H1 (cell line): ENCODE measurements around the gene BUD23. TPM values are rescaled to one million over a fixed set of nuclear protein-coding genes. Genes with fewer than 3 reads are reported as not detected.
A peak's percentile ranks its signal among the peaks of the same experiment; 100 is the strongest.

Experiments used
- CTCF ChIA-PET: fragments of 300-600 bp; sonication (Branson Sonifier 250); formaldehyde crosslinking; loops from one replicate; lab custom pipeline; 2021; ENCODE audit not compliant: partially characterized antibody; lab: Charles Lee
- POLR2A ChIA-PET: fragments of 300-600 bp; sonication (Branson Sonifier 250); formaldehyde crosslinking; loops from one replicate; lab custom pipeline; 2021; ENCODE audit warnings: inconsistent platforms; ENCODE audit not compliant: partially characterized antibody; lab: Charles Lee
- DNase-seq, 2 experiments: peaks; one replicate each; pipeline versions ENCODE4 v3.0.0 to v3.0.0-alpha.2; 2010 to 2022; ENCODE audit warnings: low spot score in 2 of 2, low read depth in 1 of 2, mixed read lengths in 1 of 2
- FAIRE-seq: peaks from 2 replicates; lab custom pipeline; 2011; peaks lifted over from hg19 to GRCh38; lab: Jason Lieb, UNC
- H2AFZ ChIP-seq: 2 replicates; pipeline ENCODE4 v1.8.1; 2012; ENCODE audit warnings: low read length, inconsistent platforms
- H2AK5ac ChIP-seq: 2 replicates; pipeline ENCODE4 v1.6.1; 2013; ENCODE audit warnings: low read depth, low read length
- H2BK120ac ChIP-seq: replicated peaks from 2 replicates; pipeline ENCODE3; 2013; ENCODE audit warnings: low read depth, low read length, inconsistent platforms
- H2BK12ac ChIP-seq: 2 replicates; pipeline ENCODE4 v1.6.1; 2013; ENCODE audit warnings: low read depth, low read length
- H2BK15ac ChIP-seq: 2 replicates; pipeline ENCODE4 v1.6.1; 2013; ENCODE audit warnings: low read length
- H2BK20ac ChIP-seq: 2 replicates; pipeline ENCODE4 v1.6.1; 2013; ENCODE audit warnings: low read length
- H2BK5ac ChIP-seq: 2 replicates; pipeline ENCODE4 v1.6.1; 2013; ENCODE audit warnings: low read depth, low read length
- H3K14ac ChIP-seq: 2 replicates; pipeline ENCODE4 v1.6.1; 2013; ENCODE audit warnings: inconsistent platforms; ENCODE audit not compliant: insufficient read length
- H3K18ac ChIP-seq: 2 replicates; pipeline ENCODE4 v1.6.1; 2013; ENCODE audit warnings: low read length; ENCODE audit errors: extremely low read depth
- H3K23ac ChIP-seq: 2 replicates; pipeline ENCODE4 v1.6.1; 2013; ENCODE audit warnings: inconsistent platforms; ENCODE audit not compliant: insufficient read length
- H3K23me2 ChIP-seq: 2 replicates; pipeline ENCODE4 v1.6.1; 2013; ENCODE audit warnings: low read depth, low read length
- H3K27ac ChIP-seq: 2 replicates; pipeline ENCODE4 v1.6.1; 2011; ENCODE audit warnings: low read depth, low read length, inconsistent platforms
- H3K27me3 ChIP-seq, 4 experiments: replicated peaks in 1 of 4; 1 replicate in 1 of 4; 2 replicates in 3 of 4; pipeline versions ENCODE4 v1.6.1 to v1.8.1; 2011 to 2013; ENCODE audit warnings: low read length in 3 of 4, mild to moderate bottlenecking in 3 of 4, inconsistent platforms in 2 of 4, mixed read lengths in 2 of 4, moderate library complexity in 1 of 4; ENCODE audit not compliant: control insufficient read depth in 3 of 4, insufficient read depth in 3 of 4; ENCODE audit errors: extremely low read depth in 1 of 4
- H3K36me3 ChIP-seq, 4 experiments: 2 replicates each; pipeline versions ENCODE4 v1.6.1 to v1.8.1; 2011 to 2013; ENCODE audit warnings: mild to moderate bottlenecking in 4 of 4, low read length in 3 of 4, moderate library complexity in 2 of 4, control low read depth in 1 of 4, inconsistent platforms in 1 of 4; ENCODE audit not compliant: insufficient read depth in 4 of 4, control insufficient read depth in 2 of 4
- H3K4ac ChIP-seq: replicated peaks from 2 replicates; pipeline ENCODE3; 2013; ENCODE audit warnings: low read length, low read depth, mixed read lengths, inconsistent platforms; ENCODE audit not compliant: insufficient read length
- H3K4me1 ChIP-seq, 4 experiments: replicated peaks in 1 of 4; 1 replicate in 1 of 4; 2 replicates in 3 of 4; pipeline versions ENCODE4 v1.6.1 to v1.8.1; 2011 to 2013; ENCODE audit warnings: low read length in 3 of 4, inconsistent platforms in 2 of 4, mixed read lengths in 1 of 4; ENCODE audit not compliant: insufficient read depth in 4 of 4, control insufficient read depth in 3 of 4
- H3K4me2 ChIP-seq, 2 experiments: 2 replicates each; pipeline versions ENCODE4 v1.6.1 to v1.8.1; 2011 to 2013; ENCODE audit warnings: low read depth in 2 of 2, low read length in 2 of 2, control low read depth in 1 of 2, inconsistent platforms in 1 of 2, mild to moderate bottlenecking in 1 of 2; ENCODE audit not compliant: insufficient read depth in 1 of 2
- H3K4me3 ChIP-seq, 4 experiments: fragments of 200-600, 300-600 bp in 1 of 4; sonication (generic), shearing (Covaris generic), sonication (Bioruptor Twin) in 1 of 4; 2 replicates each; pipeline versions ENCODE4 v1.5.1 to v1.8.1; 2011 to 2016; ENCODE audit warnings: low read length in 4 of 4, low read depth in 3 of 4, control low read depth in 2 of 4, inconsistent platforms in 2 of 4, mild to moderate bottlenecking in 2 of 4, mixed read lengths in 1 of 4, moderate library complexity in 1 of 4; ENCODE audit not compliant: insufficient read depth in 2 of 4; ENCODE audit errors: extremely low read depth in 1 of 4
- H3K56ac ChIP-seq: replicated peaks from 2 replicates; pipeline ENCODE3; 2013; ENCODE audit warnings: low read depth, mild to moderate bottlenecking, mixed read lengths, low read length, inconsistent platforms; ENCODE audit not compliant: insufficient read length
- H3K79me1 ChIP-seq: 2 replicates; pipeline ENCODE4 v1.6.1; 2013; ENCODE audit warnings: low read depth, low read length, control low read depth
- H3K79me2 ChIP-seq, 2 experiments: 2 replicates each; pipeline versions ENCODE4 v1.6.1 to v1.8.1; 2012 to 2013; ENCODE audit warnings: low read length in 2 of 2, mild to moderate bottlenecking in 2 of 2, inconsistent platforms in 1 of 2; ENCODE audit not compliant: insufficient read depth in 2 of 2, control insufficient read depth in 1 of 2
- H3K9ac ChIP-seq, 4 experiments: replicated peaks in 1 of 4; 1 replicate in 1 of 4; 2 replicates in 3 of 4; pipeline versions ENCODE4 v1.6.1 to v1.8.1; 2011 to 2013; ENCODE audit warnings: low read depth in 3 of 4, low read length in 3 of 4, control low read depth in 2 of 4, mild to moderate bottlenecking in 2 of 4, moderate library complexity in 2 of 4, inconsistent platforms in 1 of 4; ENCODE audit errors: extremely low read depth in 1 of 4
- H3K9me3 ChIP-seq, 2 experiments: 2 replicates each; pipeline versions ENCODE4 v1.6.1 to v1.8.1; 2012 to 2013; ENCODE audit warnings: mild to moderate bottlenecking in 2 of 2, moderate library complexity in 2 of 2, control low read depth in 1 of 2, inconsistent platforms in 1 of 2, low read depth in 1 of 2, low read length in 1 of 2, mixed read lengths in 1 of 2; ENCODE audit not compliant: insufficient read depth in 2 of 2
- H4K20me1 ChIP-seq, 2 experiments: replicated peaks in 1 of 2; 2 replicates each; pipeline versions ENCODE3 to v1.8.1; 2011 to 2013; ENCODE audit warnings: inconsistent platforms in 2 of 2, low read length in 2 of 2, mild to moderate bottlenecking in 1 of 2; ENCODE audit not compliant: insufficient read depth in 2 of 2, control insufficient read depth in 1 of 2
- H4K5ac ChIP-seq: 2 replicates; pipeline ENCODE4 v1.6.1; 2013; ENCODE audit warnings: low read length, low read depth, mixed read lengths, inconsistent platforms; ENCODE audit not compliant: insufficient read length
- H4K8ac ChIP-seq: 2 replicates; pipeline ENCODE4 v1.8.0; 2013; ENCODE audit warnings: mild to moderate bottlenecking, moderate library complexity, low read length, inconsistent platforms; ENCODE audit not compliant: insufficient read depth; ENCODE audit errors: extremely low read depth
- H4K91ac ChIP-seq: replicated peaks from 2 replicates; pipeline ENCODE3; 2013; ENCODE audit warnings: low read length, mixed read lengths, inconsistent platforms; ENCODE audit not compliant: insufficient read length
- ASH2L ChIP-seq: fragments of 200-600, 300-600 bp; sonication (generic); IDR thresholded peaks from one replicate; pipeline ENCODE4 v1.7.1; 2017; ENCODE audit warnings: low read length
- CHD2 ChIP-seq: IDR thresholded peaks from 2 replicates; pipeline ENCODE4 v1.6.1; 2012; ENCODE audit warnings: low read length, improper control_type of control experiment
- CTCF ChIP-seq, 3 experiments: IDR thresholded peaks; 1 replicate in 2 of 3; 2 replicates in 1 of 3; pipeline versions ENCODE4 v1.5.1 to v1.6.1; 2011; ENCODE audit warnings: low read length in 3 of 3, mild to moderate bottlenecking in 3 of 3, inconsistent platforms in 2 of 3, low read depth in 1 of 3, moderate library complexity in 1 of 3; ENCODE audit not compliant: insufficient read depth in 1 of 3; ENCODE audit errors: control extremely low read depth in 1 of 3
- KDM1A ChIP-seq: fragments of 200-600, 300-600 bp; sonication (generic); IDR thresholded peaks from 2 replicates; pipeline ENCODE4 v1.7.1; 2016; ENCODE audit warnings: mild to moderate bottlenecking, low read length, borderline replicate concordance
- RNF2 ChIP-seq: fragments of 200-900, 300-1000 bp; sonication (generic); IDR thresholded peaks from 2 replicates; pipeline ENCODE4 v1.7.1; 2016; ENCODE audit warnings: borderline replicate concordance, low read depth, mild to moderate bottlenecking, antibody characterized with exemption, low read length; ENCODE audit not compliant: poor library complexity, severe bottlenecking; ENCODE audit errors: missing control alignments
- USF2 ChIP-seq: IDR thresholded peaks from 2 replicates; pipeline ENCODE4 v1.6.1; 2011; ENCODE audit warnings: low read length, improper control_type of control experiment
- WGBS, 2 experiments: shearing (Covaris generic) in 1 of 2; methylation state at CpG; one replicate each; pipeline versions ENCODE4 v1.1.6 to v1.1.7; 2013 to 2015; ENCODE audit warnings: low lambda C conversion rate in 2 of 2, mixed read lengths in 2 of 2, inconsistent platforms in 1 of 2, low coverage in 1 of 2, missing lambda C conversion rate in 1 of 2; ENCODE audit not compliant: insufficient replicate concordance in 2 of 2, insufficient coverage in 1 of 2, insufficient read length in 1 of 2; ENCODE audit errors: extremely low coverage in 1 of 2, missing lambda C conversion rate in 1 of 2; 5-methylcytosine and 5-hydroxymethylcytosine counted together
- polyA plus RNA-seq, 7 experiments: library from polyadenylated mRNA; depleted of rRNA in 3 of 7; stranded (reverse) in 5 of 7; unstranded in 2 of 7; fragments of >200 nt in 5 of 7; fragments of 200-250 nt in 2 of 7; gene quantifications; 1 replicate in 5 of 7; 2 replicates in 1 of 7; 4 replicates in 1 of 7; pipeline versions ENCODE4 v1.2.1 to v1.2.3, GENCODE V29; 2011 to 2013; ENCODE audit warnings: missing spikeins in 2 of 7, mixed read lengths in 2 of 7
- total RNA-seq: library from RNA; stranded (reverse); fragmentation: NEBNext Ultra II Directional; extraction: Animal tissue kit (Norgen Biotek cat#: 25700); gene quantifications from 2 replicates; pipeline ENCODE4 v1.2.1, GENCODE V29; 2021

BUD23 gene
- total and polyA plus RNA-seq, 2 of the 8 experiments (the other 6 are each of a cell fraction or from before 2014, with no cell fraction given) = 72.3 to 78.4 TPM

- H3K23ac ChIP-seq = no peak overlapping the region
- WGBS, 2 experiments = 88% methylated on average over 4 of the region's 4 CpGs; no CpG with 5 or more reads in 1 of the 2 experiments
- no peaks in the 10 kb centered on the region; a peak in 1 of 4 replicates for H3K9me3 ChIP-seq
- H2BK12ac ChIP-seq = no peak overlapping the region
- peaks cover 0 to 14% (median 7%) of the 10 kb centered on the region in 4 experiments; a peak in 6 of 7 replicates for H3K4me1 ChIP-seq
- no peak overlapping the region for H2BK120ac ChIP-seq
- peaks cover 8% of the 10 kb centered on the region; the same call in 1 of the 2 replicates for H3K23me2 ChIP-seq
- CTCF ChIA-PET = interaction anchor here (1.2 to 8.4 kb wide), 6 partner anchors 17 to 61 kb away, joined by 3 to 86 read pairs (median 4); no protein-coding TSS in a partner anchor
- H4K8ac ChIP-seq = no peak overlapping the region; the same call in 1 of the 2 replicates
- peak; percentile 75; the same call in 1 of the 2 replicates for TF ChIP-seq KDM1A
- no peak for TF ChIP-seq ASH2L
- no peak for TF ChIP-seq CHD2
- no peak for TF ChIP-seq CTCF (IDR thresholded peaks at IDR 0.05; ENCODE audit: control extremely low read depth in 1 of 3, insufficient read depth in 1 of 3, low read depth in 1 of 3, low read length in 3 of 3)
- no peak for TF ChIP-seq RNF2
- TF ChIP-seq USF2 = no peak
- TF ChIP-seq, all 59 proteins: peak for 1
- no peak overlapping the region for H2AFZ ChIP-seq
- H4K91ac ChIP-seq = no peak overlapping the region
- 0 out of 2 replicates have a peak overlapping the region, but pooled peaks have one; percentile 29 for H2BK15ac ChIP-seq
- H3K18ac ChIP-seq = no peak overlapping the region
- FAIRE-seq (no peak), DNase-seq (no peak)
- no peak overlapping the region for H3K27ac ChIP-seq
- no peak overlapping the region for H3K56ac ChIP-seq
- no peak overlapping the region for H2BK20ac ChIP-seq
- H3K27me3 ChIP-seq = peaks cover 0 to 30% (median 25%) of the 10 kb centered on the region in 4 experiments; a peak in 6 of 7 replicates
- H3K4me3 ChIP-seq = no peak overlapping the region
- POLR2A ChIA-PET = interaction anchor here (0.5 to 1.7 kb wide), 5 partner anchors 19 to 84 kb away, joined by 3 to 5 read pairs (median 4); no protein-coding TSS in a partner anchor
- no peak overlapping the region for H2BK5ac ChIP-seq
- H4K20me1 ChIP-seq = no peaks in the 10 kb centered on the region
- no peak overlapping the region for H3K4ac ChIP-seq
- no peak overlapping the region for H2AK5ac ChIP-seq
- H3K36me3 ChIP-seq = no peaks in the 10 kb centered on the region
- H4K5ac ChIP-seq = no peak overlapping the region
- H3K4me2 ChIP-seq = no peak overlapping the region
- H3K79me2 ChIP-seq = no peaks in the 10 kb centered on the region
- H3K9ac ChIP-seq = no peak overlapping the region
- no peak overlapping the region for H3K14ac ChIP-seq
- no peaks in the 10 kb centered on the region for H3K79me1 ChIP-seq
Observed at GRCh38 chr7:73645643-73646174, 37.7 kb upstream of the BUD23 start.
